ENCODE measurements around the gene LGALS7. TPM values are rescaled to one million over a fixed set of nuclear protein-coding genes. Genes with fewer than 3 reads are reported as not detected.
"Not testable (repeated sequence)": the region's sequence is repeated elsewhere in the genome, so short reads cannot be mapped to it uniquely, and the experiment has no call there.

LGALS7 gene
- polyA plus RNA-seq, 2 donors, result 405 to 2,874 TPM

DNA sequence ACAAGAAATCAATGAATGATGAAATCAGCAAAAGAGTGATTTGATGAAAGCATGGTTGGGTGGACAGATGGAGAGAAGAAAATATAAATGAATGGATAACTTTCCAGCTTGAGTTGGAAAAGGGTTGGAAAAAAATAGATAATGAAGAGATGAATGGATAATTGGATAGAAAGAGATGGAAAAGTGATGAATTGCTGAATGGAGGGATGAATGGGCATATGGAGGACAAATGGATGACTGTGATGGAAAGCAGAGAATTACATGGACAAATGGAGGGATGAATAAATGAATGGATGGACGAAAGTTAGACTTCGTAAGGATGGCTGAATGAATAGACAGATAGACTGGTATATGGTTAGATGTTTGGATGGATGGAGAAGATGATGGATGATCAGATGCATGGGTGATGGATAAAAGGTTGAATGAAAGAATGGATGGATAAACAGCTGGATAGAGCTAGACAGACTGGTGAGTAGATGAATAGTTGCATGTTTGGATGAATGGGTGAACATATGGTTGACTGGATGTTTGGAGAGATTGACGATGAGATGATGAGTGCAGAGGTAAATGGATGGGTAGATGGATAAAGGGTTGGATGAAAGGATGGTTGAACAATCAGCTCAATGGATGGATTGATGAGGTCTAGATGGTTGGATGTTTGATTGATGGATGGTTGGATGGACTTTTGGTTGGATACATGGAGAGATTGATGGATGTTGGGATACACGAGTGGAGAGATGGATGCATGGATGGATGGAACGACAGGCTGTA, 27.4 kb upstream of the LGALS7 start:
- Histone ChIP-seq H3K27ac (ENCODE audit: low read depth in 2 of 2, low read length in 1 of 2) (no peak overlapping the region), H3K4me3 (ENCODE audit: low read depth in 1 of 2, low read length in 2 of 2) (no peak overlapping the region), H3K27me3 (ENCODE audit: control insufficient read depth in 1 of 2, insufficient read depth in 2 of 2, low read length in 2 of 2) (no peaks in the 10 kb centered on the region), H3K9me3 (ENCODE audit: control insufficient read depth in 2 of 2, insufficient read depth in 1 of 2, low read depth in 1 of 2, low read length in 1 of 2) (no peaks in the 10 kb centered on the region), H3K4me1 (ENCODE audit: control insufficient read depth in 2 of 2, insufficient read depth in 2 of 2, low read length in 1 of 2) (peaks cover 2 to 6% of the 10 kb centered on the region in 2 donors), H3K36me3 (ENCODE audit: control insufficient read depth in 2 of 2, insufficient read depth in 2 of 2, low read length in 1 of 2) (no peaks in the 10 kb centered on the region)
- 92 to 96% methylated on average over 5 of the region's 5 CpGs for WGBS, 2 donors

DNA sequence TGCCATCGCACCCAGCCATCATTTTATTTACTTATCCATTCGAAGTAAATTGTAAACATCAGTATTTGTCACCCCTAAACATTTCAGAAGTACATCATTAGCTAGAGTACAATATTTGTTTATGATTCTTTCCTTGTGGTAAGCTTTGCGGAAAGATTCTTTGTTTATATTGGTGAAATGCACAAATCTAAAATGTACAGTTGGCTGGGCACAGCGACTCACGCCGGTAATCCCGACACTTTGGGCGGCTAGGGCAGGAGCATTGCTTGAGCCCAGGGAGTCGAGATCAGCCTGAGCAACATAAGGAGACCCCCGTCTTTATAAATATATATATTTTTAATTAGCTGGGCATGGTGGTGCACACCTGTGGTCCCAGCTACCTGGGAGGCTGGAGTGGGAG, 25.8 kb upstream of the LGALS7 start:
- H3K4me3 ChIP-seq (ENCODE audit: low read depth in 1 of 2, low read length in 2 of 2), result no peak overlapping the region
- H3K9me3 ChIP-seq (ENCODE audit: control insufficient read depth in 2 of 2, insufficient read depth in 1 of 2, low read depth in 1 of 2, low read length in 1 of 2), result no peaks in the 10 kb centered on the region
- H3K4me1 ChIP-seq (ENCODE audit: control insufficient read depth in 2 of 2, insufficient read depth in 2 of 2, low read length in 1 of 2), result peaks cover 0 to 2% of the 10 kb centered on the region in 2 donors
- 56 to 69% methylated on average over 10 of the region's 10 CpGs for WGBS, 2 donors
- H3K36me3 ChIP-seq (ENCODE audit: control insufficient read depth in 2 of 2, insufficient read depth in 2 of 2, low read length in 1 of 2), result no peaks in the 10 kb centered on the region
- H3K27ac ChIP-seq (ENCODE audit: low read depth in 2 of 2, low read length in 1 of 2), result peak overlapping the region; percentile 70 to 81
- no peaks in the 10 kb centered on the region for H3K27me3 ChIP-seq (ENCODE audit: control insufficient read depth in 1 of 2, insufficient read depth in 2 of 2, low read length in 2 of 2)

DNA sequence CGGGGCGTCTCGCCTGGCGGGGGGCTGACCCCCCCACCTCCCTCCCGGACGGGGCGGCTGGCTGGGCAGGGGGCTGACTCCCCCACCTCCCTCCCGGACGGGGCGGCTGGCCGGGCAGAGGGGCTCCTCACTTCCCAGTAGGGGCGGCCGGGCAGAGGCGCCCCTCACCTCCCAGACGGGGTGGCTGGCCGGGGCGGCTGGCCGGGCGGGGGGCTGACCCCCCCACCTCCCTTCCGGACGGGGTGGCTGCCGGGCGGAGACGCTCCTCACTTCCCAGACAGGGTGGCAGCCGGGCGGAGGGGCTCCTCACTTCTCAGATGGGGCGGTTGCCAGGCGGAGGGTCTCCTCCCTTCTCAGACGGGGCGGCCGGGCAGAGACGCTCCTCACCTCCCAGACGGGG, 24.5 kb upstream of the LGALS7 start:
- H3K27ac ChIP-seq (ENCODE audit: low read depth in 2 of 2, low read length in 1 of 2); H3K4me3 ChIP-seq (ENCODE audit: low read depth in 1 of 2, low read length in 2 of 2); H3K9me3 ChIP-seq (ENCODE audit: control insufficient read depth in 2 of 2, insufficient read depth in 1 of 2, low read depth in 1 of 2, low read length in 1 of 2); H3K27me3 ChIP-seq (ENCODE audit: control insufficient read depth in 1 of 2, insufficient read depth in 2 of 2, low read length in 2 of 2); H3K4me1 ChIP-seq (ENCODE audit: control insufficient read depth in 2 of 2, insufficient read depth in 2 of 2, low read length in 1 of 2); H3K36me3 ChIP-seq (ENCODE audit: control insufficient read depth in 2 of 2, insufficient read depth in 2 of 2, low read length in 1 of 2): not testable (repeated sequence)
- WGBS, 2 donors, result 65 to 84% methylated on average over 6 to 31 of the region's 33 CpGs

DNA sequence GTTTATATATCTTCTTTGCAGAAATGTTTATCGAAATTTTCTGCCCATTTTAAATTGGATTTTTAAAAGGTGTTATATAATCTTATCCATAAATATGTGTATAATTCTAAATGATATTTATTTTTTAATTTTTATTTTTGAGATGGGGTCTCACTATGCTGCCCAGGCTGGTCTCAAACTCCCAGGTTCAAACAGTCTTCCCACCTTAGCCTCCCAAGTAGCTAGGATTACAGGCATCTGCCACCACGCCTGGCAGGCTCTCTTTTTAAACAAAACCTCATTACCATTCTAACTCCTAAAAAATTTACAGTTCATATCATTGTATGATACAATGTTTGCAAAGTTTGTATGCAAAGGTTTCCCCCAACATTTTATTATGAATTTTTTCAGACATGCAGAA, 22.8 kb upstream of the LGALS7 start:
- Histone ChIP-seq H3K36me3 (ENCODE audit: control insufficient read depth in 2 of 2, insufficient read depth in 2 of 2, low read length in 1 of 2) (no peaks in the 10 kb centered on the region), H3K9me3 (ENCODE audit: control insufficient read depth in 2 of 2, insufficient read depth in 1 of 2, low read depth in 1 of 2, low read length in 1 of 2) (no peaks in the 10 kb centered on the region), H3K4me1 (ENCODE audit: control insufficient read depth in 2 of 2, insufficient read depth in 2 of 2, low read length in 1 of 2) (peaks cover 0 to 9% of the 10 kb centered on the region in 2 donors), H3K27me3 (ENCODE audit: control insufficient read depth in 1 of 2, insufficient read depth in 2 of 2, low read length in 2 of 2) (no peaks in the 10 kb centered on the region), H3K4me3 (ENCODE audit: low read depth in 1 of 2, low read length in 2 of 2) (no peak overlapping the region), H3K27ac (ENCODE audit: low read depth in 2 of 2, low read length in 1 of 2) (no peak overlapping the region)
- 75 to 76% methylated on average over 2 of the region's 2 CpGs for WGBS, 2 donors

DNA sequence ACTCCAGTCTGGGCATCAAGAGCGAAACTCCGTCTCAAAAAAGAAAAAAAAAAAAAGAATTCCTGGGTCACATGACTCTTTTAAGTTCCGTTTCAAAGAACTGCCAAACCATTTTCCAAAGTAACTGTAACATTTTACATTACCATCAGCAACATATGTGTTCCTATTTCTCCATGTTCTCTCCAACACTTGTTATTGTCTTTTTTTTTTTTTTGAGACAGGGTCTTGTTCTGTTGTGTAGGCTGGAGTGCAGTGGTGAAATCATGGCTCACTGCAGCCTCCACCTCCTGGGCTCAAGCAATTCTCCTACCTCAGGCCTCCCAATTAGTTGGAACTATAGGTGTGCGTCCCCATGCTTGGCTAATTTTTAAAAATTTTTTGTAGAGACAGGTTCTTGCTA, 22.2 kb upstream of the LGALS7 start:
- WGBS, 2 donors, result 86 to 87% methylated on average over 4 of the region's 4 CpGs
- Histone ChIP-seq H3K4me3 (ENCODE audit: low read depth in 1 of 2, low read length in 2 of 2) (no peak overlapping the region), H3K36me3 (ENCODE audit: control insufficient read depth in 2 of 2, insufficient read depth in 2 of 2, low read length in 1 of 2) (no peaks in the 10 kb centered on the region), H3K4me1 (ENCODE audit: control insufficient read depth in 2 of 2, insufficient read depth in 2 of 2, low read length in 1 of 2) (peaks cover 0 to 9% of the 10 kb centered on the region in 2 donors), H3K9me3 (ENCODE audit: control insufficient read depth in 2 of 2, insufficient read depth in 1 of 2, low read depth in 1 of 2, low read length in 1 of 2) (no peaks in the 10 kb centered on the region), H3K27me3 (ENCODE audit: control insufficient read depth in 1 of 2, insufficient read depth in 2 of 2, low read length in 2 of 2) (no peaks in the 10 kb centered on the region), H3K27ac (ENCODE audit: low read depth in 2 of 2, low read length in 1 of 2) (no peak overlapping the region)

DNA sequence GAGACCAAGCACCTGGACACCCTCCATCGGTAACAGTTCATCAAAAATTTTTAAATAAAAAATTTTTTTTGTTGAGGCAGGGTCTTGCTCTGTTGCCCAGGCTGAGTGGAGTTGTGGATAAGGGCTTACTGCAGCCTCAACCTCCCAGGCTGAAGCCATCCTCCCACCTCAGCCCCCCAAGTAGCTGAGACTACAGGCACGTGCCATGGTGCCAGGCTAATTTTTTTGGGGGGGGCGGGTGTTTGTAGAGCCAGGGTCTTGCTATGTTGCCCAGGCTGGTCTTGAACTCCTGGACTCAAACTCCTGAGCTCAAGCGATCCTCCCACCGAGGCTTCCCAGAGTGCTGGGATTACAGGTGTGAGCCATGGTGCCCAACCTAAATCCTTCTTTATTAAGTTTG, 20.4 kb upstream of the LGALS7 start:
- H3K4me3 ChIP-seq (ENCODE audit: low read depth in 1 of 2, low read length in 2 of 2), result no peak overlapping the region
- 72 to 73% methylated on average over 5 of the region's 5 CpGs for WGBS, 2 donors
- peak overlapping the region; percentile 36 to 91 for H3K27ac ChIP-seq (ENCODE audit: low read depth in 2 of 2, low read length in 1 of 2)
- peaks cover 0 to 7% of the 10 kb centered on the region in 2 donors for H3K4me1 ChIP-seq (ENCODE audit: control insufficient read depth in 2 of 2, insufficient read depth in 2 of 2, low read length in 1 of 2)
- H3K27me3 ChIP-seq (ENCODE audit: control insufficient read depth in 1 of 2, insufficient read depth in 2 of 2, low read length in 2 of 2), result no peaks in the 10 kb centered on the region
- no peaks in the 10 kb centered on the region for H3K9me3 ChIP-seq (ENCODE audit: control insufficient read depth in 2 of 2, insufficient read depth in 1 of 2, low read depth in 1 of 2, low read length in 1 of 2)
- no peaks in the 10 kb centered on the region for H3K36me3 ChIP-seq (ENCODE audit: control insufficient read depth in 2 of 2, insufficient read depth in 2 of 2, low read length in 1 of 2)

DNA sequence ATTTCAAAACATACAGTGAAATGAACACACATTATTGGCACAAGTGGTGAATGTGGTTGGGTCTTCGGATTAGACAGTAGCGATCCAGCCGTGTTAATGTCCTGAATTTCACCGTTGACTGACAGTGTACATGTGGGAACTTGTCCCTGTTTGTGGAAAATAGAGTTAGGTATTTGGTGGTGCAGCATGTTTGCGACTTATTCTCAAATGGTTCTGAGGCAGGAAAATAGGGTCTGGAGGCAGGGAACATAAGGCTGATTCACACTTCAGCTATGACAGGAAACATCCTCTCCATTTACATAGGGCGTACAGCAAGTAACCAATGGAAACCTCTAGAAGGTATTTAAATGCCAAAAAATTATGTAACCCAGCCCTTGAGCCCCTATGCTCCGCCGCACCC, 19.9 kb upstream of the LGALS7 start:
- Histone ChIP-seq H3K36me3 (ENCODE audit: control insufficient read depth in 2 of 2, insufficient read depth in 2 of 2, low read length in 1 of 2) (no peaks in the 10 kb centered on the region), H3K4me3 (ENCODE audit: low read depth in 1 of 2, low read length in 2 of 2) (no peak overlapping the region), H3K9me3 (ENCODE audit: control insufficient read depth in 2 of 2, insufficient read depth in 1 of 2, low read depth in 1 of 2, low read length in 1 of 2) (no peaks in the 10 kb centered on the region), H3K4me1 (ENCODE audit: control insufficient read depth in 2 of 2, insufficient read depth in 2 of 2, low read length in 1 of 2) (peaks cover 3 to 9% of the 10 kb centered on the region in 2 donors), H3K27ac (ENCODE audit: low read depth in 2 of 2, low read length in 1 of 2) (peak overlapping the region; percentile 91), H3K27me3 (ENCODE audit: control insufficient read depth in 1 of 2, insufficient read depth in 2 of 2, low read length in 2 of 2) (no peaks in the 10 kb centered on the region)
- whole genome bisulfite sequencing, 2 donors, result 46 to 52% methylated on average over 8 of the region's 8 CpGs

DNA sequence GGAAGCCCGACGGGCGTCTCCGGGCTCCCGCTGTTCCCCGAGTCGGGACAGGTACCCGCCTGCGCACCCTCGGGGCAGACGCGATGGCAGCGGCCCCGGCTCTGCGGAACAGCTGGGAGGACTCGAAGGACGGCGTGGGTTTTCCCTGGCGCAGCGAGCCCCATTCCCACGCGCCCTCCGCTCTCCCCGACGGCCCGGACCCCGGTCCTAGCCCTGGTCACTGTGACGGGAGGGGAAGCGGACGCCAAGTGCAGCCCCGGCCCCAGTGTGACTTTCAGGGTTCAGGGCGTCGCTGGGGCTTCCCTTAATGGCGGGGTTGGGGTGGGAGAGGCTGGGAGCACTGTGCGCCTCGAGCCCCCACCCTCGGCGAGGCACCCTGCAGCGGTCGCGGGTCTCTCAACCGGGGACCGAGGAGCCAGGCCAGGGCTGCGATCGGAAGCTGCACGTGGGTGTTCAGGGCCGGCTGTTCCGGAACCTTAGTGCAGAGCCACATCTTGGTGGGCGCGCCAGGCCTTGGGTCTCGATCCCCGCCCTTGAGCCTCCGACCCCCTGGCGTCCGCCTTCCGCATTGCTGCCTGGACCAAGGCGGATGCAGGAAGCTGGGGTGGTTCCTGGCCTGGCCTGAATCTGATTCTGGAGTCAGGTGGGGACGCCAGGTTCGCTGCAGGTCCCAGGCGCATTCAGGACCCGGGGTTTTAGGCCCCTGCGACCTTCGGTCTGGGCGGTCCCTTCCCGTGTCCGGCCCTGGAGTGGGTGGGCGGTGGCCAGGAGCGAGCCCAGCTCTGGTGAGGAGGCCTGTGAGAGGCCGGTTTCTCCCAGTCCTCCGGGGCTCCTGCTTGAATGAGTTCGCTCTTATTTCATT, 19.2 kb upstream of the LGALS7 start:
- peak overlapping the region; percentile 30 to 35 for H3K4me3 ChIP-seq (ENCODE audit: low read depth in 1 of 2, low read length in 2 of 2)
- H3K4me1 ChIP-seq (ENCODE audit: control insufficient read depth in 2 of 2, insufficient read depth in 2 of 2, low read length in 1 of 2), result peaks cover 3 to 9% of the 10 kb centered on the region in 2 donors
- no peaks in the 10 kb centered on the region for H3K36me3 ChIP-seq (ENCODE audit: control insufficient read depth in 2 of 2, insufficient read depth in 2 of 2, low read length in 1 of 2)
- peak overlapping the region; percentile 91 for H3K27ac ChIP-seq (ENCODE audit: low read depth in 2 of 2, low read length in 1 of 2)
- H3K27me3 ChIP-seq (ENCODE audit: control insufficient read depth in 1 of 2, insufficient read depth in 2 of 2, low read length in 2 of 2), result no peaks in the 10 kb centered on the region
- WGBS, 2 donors, result 9 to 16% methylated on average over 57 to 66 of the region's 71 CpGs
- H3K9me3 ChIP-seq (ENCODE audit: control insufficient read depth in 2 of 2, insufficient read depth in 1 of 2, low read depth in 1 of 2, low read length in 1 of 2), result no peaks in the 10 kb centered on the region

DNA sequence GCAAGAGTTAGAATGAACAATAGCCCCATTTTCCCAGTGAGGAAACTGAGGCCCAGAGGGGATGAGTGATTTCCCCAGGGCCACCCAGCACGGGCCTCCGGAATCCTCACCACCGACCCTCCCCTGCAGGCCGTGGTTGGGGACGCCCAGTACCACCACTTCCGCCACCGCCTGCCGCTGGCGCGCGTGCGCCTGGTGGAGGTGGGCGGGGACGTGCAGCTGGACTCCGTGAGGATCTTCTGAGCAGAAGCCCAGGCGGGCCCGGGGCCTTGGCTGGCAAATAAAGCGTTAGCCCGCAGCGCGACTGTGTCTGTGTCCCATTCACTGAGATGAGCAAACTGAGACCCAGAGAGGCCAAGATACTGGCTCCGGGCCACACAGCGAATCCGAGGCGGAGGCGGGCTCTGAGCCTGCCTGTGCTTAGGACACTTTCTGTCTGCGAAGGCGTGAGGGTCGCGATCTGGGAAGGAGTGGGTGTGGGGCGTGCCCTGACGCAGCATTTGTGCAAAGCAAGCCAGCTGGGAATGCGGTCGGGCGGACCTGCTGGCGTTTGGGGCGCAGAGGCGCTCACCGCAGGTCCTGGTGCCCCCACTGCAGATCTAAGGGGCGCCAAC, 18.2 kb upstream of the LGALS7 start:
- not testable (repeated sequence) for H3K4me3 ChIP-seq (ENCODE audit: low read depth in 1 of 2, low read length in 2 of 2); H3K27me3 ChIP-seq (ENCODE audit: control insufficient read depth in 1 of 2, insufficient read depth in 2 of 2, low read length in 2 of 2); H3K36me3 ChIP-seq (ENCODE audit: control insufficient read depth in 2 of 2, insufficient read depth in 2 of 2, low read length in 1 of 2); H3K9me3 ChIP-seq (ENCODE audit: control insufficient read depth in 2 of 2, insufficient read depth in 1 of 2, low read depth in 1 of 2, low read length in 1 of 2)
- Histone ChIP-seq H3K4me1 (ENCODE audit: control insufficient read depth in 2 of 2, insufficient read depth in 2 of 2, low read length in 1 of 2) (peaks cover 3 to 15% of the 10 kb centered on the region in 2 donors), H3K27ac (ENCODE audit: low read depth in 2 of 2, low read length in 1 of 2) (peak overlapping the region in 1 of 2 donors; percentile 65)
- no CpG with 5 or more reads among the region's 40 CpGs for WGBS, 2 donors
